CD4-positive, CD25-positive, alpha-beta regulatory T cell (primary cell): ENCODE measurements around the gene NHERF1. TPM values are rescaled to one million over a fixed set of nuclear protein-coding genes. Genes with fewer than 3 reads are reported as not detected.

Experiments
- ATAC-seq, 2 donors: fragments of 150-1000 bp; cut with Tn5 transposase; one replicate each; pipeline ENCODE4 v1.10.0; 2021; ENCODE audit warnings: low read depth in 2 of 2, moderate number of reproducible peaks in 2 of 2, moderate library complexity in 1 of 2
- DNase-seq, 3 donors: peaks; one replicate each; pipeline versions ENCODE4 v3.0.0 to v3.0.0-alpha.2; 2012 to 2022; ENCODE audit warnings: mixed read lengths in 1 of 3
- H3K27ac ChIP-seq: one replicate; pipeline ENCODE4 v1.7.0; 2013; ENCODE audit warnings: mild to moderate bottlenecking, low read length; ENCODE audit not compliant: insufficient read depth, poor library complexity, severe bottlenecking
- H3K27me3 ChIP-seq: one replicate; pipeline ENCODE4 v1.7.0; 2013; ENCODE audit warnings: low read length; ENCODE audit not compliant: control insufficient read depth, insufficient read depth
- H3K36me3 ChIP-seq: one replicate; pipeline ENCODE4 v1.7.0; 2013; ENCODE audit warnings: mild to moderate bottlenecking, low read length, moderate library complexity; ENCODE audit not compliant: control insufficient read depth, insufficient read depth
- H3K4me1 ChIP-seq: 2 replicates; pipeline ENCODE4 v1.7.0; 2013; ENCODE audit warnings: mild to moderate bottlenecking, low read length; ENCODE audit not compliant: insufficient read depth, control insufficient read depth, poor library complexity, severe bottlenecking
- H3K4me3 ChIP-seq: one replicate; pipeline ENCODE4 v1.7.0; 2013; ENCODE audit warnings: low read depth, mild to moderate bottlenecking, low read length, moderate library complexity
- H3K9me3 ChIP-seq, 2 experiments: 1 replicate in 1 of 2; 2 replicates in 1 of 2; pipeline ENCODE4 v1.7.0; 2013; ENCODE audit warnings: low read length in 2 of 2, mild to moderate bottlenecking in 1 of 2, moderate library complexity in 1 of 2; ENCODE audit not compliant: control insufficient read depth in 2 of 2
- H3K27ac Mint-ChIP-seq, 3 donors: one replicate each; pipeline ENCODE4 v1.8.0; 2020 to 2022; ENCODE audit warnings: mild to moderate bottlenecking in 3 of 3, mixed read lengths in 3 of 3, moderate library complexity in 2 of 3
- H3K27me3 Mint-ChIP-seq: one replicate; pipeline ENCODE4 v1.8.0; 2022; ENCODE audit warnings: mild to moderate bottlenecking, mixed read lengths
- H3K36me3 Mint-ChIP-seq: one replicate; pipeline ENCODE4 v1.8.0; 2020; ENCODE audit warnings: mixed read lengths
- H3K4me1 Mint-ChIP-seq, 4 donors: one replicate each; pipeline ENCODE4 v1.8.0; 2020 to 2022; ENCODE audit warnings: mixed read lengths in 4 of 4, mild to moderate bottlenecking in 1 of 4
- H3K4me3 Mint-ChIP-seq, 4 donors: one replicate each; pipeline ENCODE4 v1.8.0; 2020 to 2022; ENCODE audit warnings: mild to moderate bottlenecking in 4 of 4, mixed read lengths in 4 of 4, moderate library complexity in 3 of 4
- H3K9me3 Mint-ChIP-seq, 7 donors: one replicate each; pipeline ENCODE4 v1.8.0; 2020 to 2022; ENCODE audit warnings: mixed read lengths in 7 of 7, mild to moderate bottlenecking in 3 of 7, moderate library complexity in 2 of 7
- polyA plus RNA-seq, 4 donors: library from polyadenylated mRNA; unstranded; fragments of 300-500 nt; fragmentation: Illumina TruSeq; gene quantifications; one replicate each; pipeline ENCODE4 v1.2.3, GENCODE V29; 2021
- total RNA-seq: library from RNA; stranded (reverse); gene quantifications from one replicate; pipeline ENCODE4 v1.2.3, GENCODE V29; 2022

The NHERF1 gene
- total and polyA plus RNA-seq, 5 donors from 2014 or later: 177 to 453 (median 399) TPM

DNA sequence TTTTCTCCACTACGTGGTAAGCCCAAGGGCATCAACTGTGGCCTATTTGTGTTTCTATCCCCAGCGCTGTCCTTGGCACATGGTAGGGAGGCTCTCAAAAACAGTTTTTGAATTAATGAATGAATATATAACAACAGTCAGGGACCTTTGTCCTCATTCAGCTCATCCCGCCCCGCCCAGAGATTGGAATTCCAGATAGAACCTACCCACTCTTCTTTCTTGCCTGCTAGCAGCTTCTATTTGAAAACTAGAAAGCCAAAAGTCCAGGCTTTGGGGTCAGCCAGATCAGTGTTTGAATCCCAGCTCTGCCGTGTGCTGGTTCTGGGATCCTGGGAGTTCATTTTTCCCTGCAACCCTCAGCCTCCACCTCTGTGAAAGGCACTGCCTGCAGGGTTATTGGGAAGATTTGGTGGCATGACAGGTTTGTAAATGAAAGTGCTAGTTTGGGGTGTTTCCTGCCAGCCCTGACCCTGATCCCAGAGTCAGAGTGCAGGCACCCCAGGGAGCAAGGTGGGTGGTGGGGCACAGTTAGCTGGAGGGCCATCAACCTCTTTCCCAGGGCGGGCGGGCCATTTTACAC is 4.5 kb downstream of the NHERF1 start:
- peak overlapping the region; percentile 47 for H3K27ac ChIP-seq
- H3K27me3 Mint-ChIP-seq: no peaks in the 10 kb centered on the region

DNA sequence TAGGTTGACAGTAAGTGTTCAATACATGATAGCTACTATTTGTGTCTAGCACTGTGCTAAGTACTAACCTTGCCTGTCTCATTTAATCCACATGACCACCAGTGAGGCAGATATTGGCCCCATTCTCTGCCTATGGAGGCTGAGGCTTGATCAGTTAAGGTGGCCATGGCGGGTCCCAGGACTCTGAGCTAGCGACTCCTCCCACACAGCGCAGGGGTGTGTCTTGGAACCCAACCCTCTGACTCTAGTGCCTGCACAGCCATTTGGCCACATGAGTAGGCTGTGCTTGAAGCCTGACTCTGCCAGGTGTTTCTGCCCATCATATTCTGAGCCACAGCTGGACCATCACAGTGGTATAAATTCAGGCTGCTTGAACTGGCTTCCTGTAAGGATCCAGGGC is 6.4 kb downstream of the NHERF1 start:
- Mint-ChIP-seq H3K4me3 (peak overlapping the region; percentile 68 to 99 (median 92)), H3K4me1 (peaks cover 10 to 92% (median 59%) of the 10 kb centered on the region in 4 donors), H3K27me3 (no peaks in the 10 kb centered on the region), H3K27ac (peak overlapping the region; percentile 83 to 99 (median 98)), H3K36me3 (peaks cover 29% of the 10 kb centered on the region), H3K9me3 (peaks cover 0 to 2% (median 0%) of the 10 kb centered on the region in 7 donors)
- no peaks in the 10 kb centered on the region for H3K27me3 ChIP-seq
- H3K4me1 ChIP-seq: peaks cover 97% of the 10 kb centered on the region
- peaks cover 11% of the 10 kb centered on the region for H3K36me3 ChIP-seq
- peak overlapping the region; percentile 48 for H3K4me3 ChIP-seq
- ATAC-seq (no peak), DNase-seq (no peak)
- H3K9me3 ChIP-seq: no peaks in the 10 kb centered on the region
- H3K27ac ChIP-seq: peak overlapping the region; percentile 29

More for the DNA sequence above, 4.5 kb downstream of the NHERF1 start:
- Histone ChIP-seq H3K4me1 (peaks cover 80% of the 10 kb centered on the region), H3K9me3 (no peaks in the 10 kb centered on the region), H3K27me3 (no peaks in the 10 kb centered on the region), H3K4me3 (peak overlapping the region; percentile 86), H3K36me3 (peaks cover 11% of the 10 kb centered on the region)
- Mint-ChIP-seq H3K36me3 (peaks cover 33% of the 10 kb centered on the region), H3K4me1 (peaks cover 10 to 73% (median 46%) of the 10 kb centered on the region in 4 donors), H3K9me3 (peaks cover 0 to 2% (median 0%) of the 10 kb centered on the region in 7 donors), H3K4me3 (peak overlapping the region; percentile 91 to 99 (median 98)), H3K27ac (peak overlapping the region; percentile 95 to 99 (median 98))
- ATAC-seq (no peak), DNase-seq (no peak)

DNA sequence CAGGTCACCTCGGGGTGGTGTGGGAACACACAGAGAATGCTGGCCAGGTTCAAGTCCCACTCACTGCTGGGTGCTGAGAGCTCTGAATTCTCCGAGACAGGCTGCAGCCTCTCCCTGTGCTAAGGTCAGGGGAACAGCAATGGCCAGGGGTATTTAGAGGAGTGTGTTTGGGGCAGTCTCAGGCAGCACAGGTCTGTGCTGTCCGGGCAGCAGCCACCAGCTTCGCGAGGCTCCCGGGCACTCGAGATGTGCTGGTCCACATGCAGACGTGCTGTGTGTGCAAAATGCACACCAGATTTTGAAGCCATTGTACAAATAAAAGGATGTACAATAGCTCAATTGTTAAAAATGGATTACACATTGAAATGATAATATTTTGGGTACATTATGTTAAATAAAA is 7.1 kb downstream of the NHERF1 start:
- Mint-ChIP-seq H3K27me3 (no peaks in the 10 kb centered on the region), H3K27ac (peak overlapping the region; percentile 38 to 98 (median 83)), H3K4me1 (peaks cover 10 to 97% (median 60%) of the 10 kb centered on the region in 4 donors), H3K9me3 (peaks cover 0 to 2% (median 0%) of the 10 kb centered on the region in 7 donors), H3K36me3 (peaks cover 29% of the 10 kb centered on the region), H3K4me3 (peak overlapping the region in 3 of 4 donors; percentile 87 to 99 (median 98))
- Histone ChIP-seq H3K27me3 (no peaks in the 10 kb centered on the region), H3K9me3 (no peaks in the 10 kb centered on the region), H3K27ac (peak overlapping the region; percentile 29), H3K36me3 (peaks cover 11% of the 10 kb centered on the region), H3K4me1 (peaks cover 99% of the 10 kb centered on the region), H3K4me3 (peak overlapping the region; percentile 48)
- ATAC-seq: no peak
- no peak for DNase-seq

DNA sequence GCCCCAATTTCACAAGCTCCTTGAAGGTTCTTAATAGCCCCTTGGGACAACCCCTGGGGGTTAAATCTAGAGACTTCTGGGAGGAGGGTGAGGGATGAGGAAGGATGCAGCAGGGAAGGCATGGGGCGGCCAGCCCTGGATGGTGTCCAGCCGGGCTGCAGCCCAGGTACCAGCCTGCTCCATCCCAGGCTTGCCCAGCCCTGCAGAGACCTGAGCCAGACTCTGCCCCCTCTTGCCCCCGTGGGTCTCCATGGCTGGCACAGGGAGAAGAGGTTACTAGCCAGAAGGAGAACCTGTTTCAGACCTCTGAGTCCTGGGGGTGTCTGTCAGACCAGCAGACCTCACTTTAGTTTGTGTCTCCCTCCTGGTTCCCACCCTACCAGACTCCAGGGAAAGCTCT is 8.5 kb downstream of the NHERF1 start:
- H3K4me1 Mint-ChIP-seq: peaks cover 10 to 98% (median 48%) of the 10 kb centered on the region in 4 donors
- ATAC-seq (no peak), DNase-seq (no peak)
- peaks cover 12% of the 10 kb centered on the region for H3K36me3 ChIP-seq
- H3K9me3 ChIP-seq: no peaks in the 10 kb centered on the region
- H3K27me3 ChIP-seq: no peaks in the 10 kb centered on the region
- H3K27ac Mint-ChIP-seq: peak overlapping the region; percentile 80 to 90 (median 88)
- peak overlapping the region; percentile 61 to 76 (median 61) for H3K4me3 Mint-ChIP-seq
- H3K9me3 Mint-ChIP-seq: no peaks in the 10 kb centered on the region
- peak overlapping the region; percentile 53 for H3K4me3 ChIP-seq
- peaks cover 100% of the 10 kb centered on the region for H3K4me1 ChIP-seq
- no peaks in the 10 kb centered on the region for H3K27me3 Mint-ChIP-seq
- H3K27ac ChIP-seq: peak overlapping the region; percentile 68
- peaks cover 19% of the 10 kb centered on the region for H3K36me3 Mint-ChIP-seq

DNA sequence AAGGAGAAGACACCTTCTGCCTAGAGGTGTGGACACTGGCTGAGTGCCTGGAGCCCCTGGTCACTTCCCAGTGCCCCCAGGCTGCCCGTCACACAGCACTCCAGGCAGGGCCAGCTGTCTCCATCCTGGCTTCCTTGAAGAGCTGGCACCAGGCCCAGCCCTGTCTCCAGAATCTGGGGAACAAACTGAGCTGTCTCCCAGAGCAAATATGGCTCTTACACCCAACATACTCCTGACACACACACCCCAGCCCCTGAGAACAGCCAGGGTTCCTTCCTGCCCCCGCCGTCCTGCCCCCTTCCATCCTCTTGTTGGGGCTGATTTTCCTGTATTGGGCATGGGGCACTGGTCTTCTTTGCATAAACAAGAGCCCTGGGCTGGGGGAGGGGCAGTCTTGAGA is 9.1 kb downstream of the NHERF1 start:
- Histone ChIP-seq H3K4me1 (peaks cover 96% of the 10 kb centered on the region), H3K4me3 (no peak overlapping the region), H3K27ac (peak overlapping the region; percentile 68), H3K36me3 (peaks cover 14% of the 10 kb centered on the region), H3K27me3 (no peaks in the 10 kb centered on the region), H3K9me3 (no peaks in the 10 kb centered on the region)
- H3K27ac Mint-ChIP-seq: peak overlapping the region; percentile 25 to 94 (median 80)
- peaks cover 8 to 93% (median 43%) of the 10 kb centered on the region in 4 donors for H3K4me1 Mint-ChIP-seq
- H3K36me3 Mint-ChIP-seq: peaks cover 17% of the 10 kb centered on the region
- no peak for DNase-seq
- no peaks in the 10 kb centered on the region for H3K9me3 Mint-ChIP-seq
- H3K27me3 Mint-ChIP-seq: no peaks in the 10 kb centered on the region
- H3K4me3 Mint-ChIP-seq: peak overlapping the region; percentile 43 to 85 (median 69)
- no peak for ATAC-seq

DNA sequence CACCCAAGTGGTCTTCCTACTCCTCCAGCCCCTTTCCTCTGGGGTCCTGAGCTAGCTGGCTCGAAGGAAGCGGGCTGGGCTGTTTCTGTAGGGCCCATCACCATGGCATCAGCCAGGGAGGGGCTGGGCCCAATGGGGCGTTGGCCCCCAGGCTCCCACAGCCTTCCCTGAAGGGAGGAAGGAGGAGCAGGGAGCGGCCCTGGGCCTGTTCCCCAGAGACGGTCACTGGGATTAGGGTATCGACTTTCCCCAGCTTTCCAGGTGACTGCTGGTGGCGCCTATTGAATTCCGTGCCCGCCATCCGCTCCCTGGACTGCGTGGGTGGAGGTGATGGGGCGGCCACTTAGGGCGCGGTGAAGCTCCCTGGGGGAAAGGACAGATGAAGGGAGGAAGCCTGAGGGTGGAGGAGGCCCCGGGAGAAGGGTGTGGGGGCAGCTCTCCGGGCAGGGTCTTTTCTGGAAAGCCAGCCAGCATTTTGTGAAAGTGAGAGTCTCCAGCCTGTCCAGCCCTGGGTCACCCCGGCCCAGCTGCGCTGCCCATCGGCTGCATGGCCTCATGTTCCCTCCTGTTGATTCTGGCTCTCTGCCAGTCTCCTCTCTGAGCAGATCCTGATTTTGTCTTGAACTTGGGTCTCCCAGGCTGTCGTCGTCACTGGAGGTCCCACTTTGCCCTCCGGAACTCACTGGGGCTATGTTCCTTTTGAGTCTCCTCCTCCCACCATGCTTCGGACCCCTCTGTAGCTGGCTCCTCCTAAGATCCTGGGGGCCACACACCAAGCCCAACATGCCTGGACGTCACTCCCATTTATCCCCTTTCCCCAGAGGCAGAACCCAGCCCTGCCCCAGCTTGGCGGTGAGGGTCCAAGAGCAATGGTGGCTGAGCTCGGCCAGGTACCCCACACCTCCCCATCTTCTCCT is 9.8 kb downstream of the NHERF1 start:
- ATAC-seq: no peak
- peak overlapping the region; percentile 43 for H3K4me3 ChIP-seq
- Mint-ChIP-seq H3K36me3 (peaks cover 10% of the 10 kb centered on the region), H3K4me3 (peak overlapping the region; percentile 82 to 88 (median 86)), H3K4me1 (peaks cover 4 to 93% (median 37%) of the 10 kb centered on the region in 4 donors), H3K9me3 (no peaks in the 10 kb centered on the region), H3K27me3 (no peaks in the 10 kb centered on the region), H3K27ac (peak overlapping the region; percentile 88 to 94 (median 88))
- H3K9me3 ChIP-seq: no peaks in the 10 kb centered on the region
- H3K4me1 ChIP-seq: peaks cover 93% of the 10 kb centered on the region
- peaks cover 16% of the 10 kb centered on the region for H3K36me3 ChIP-seq
- no peak for DNase-seq
- H3K27me3 ChIP-seq: no peaks in the 10 kb centered on the region
- H3K27ac ChIP-seq: peak overlapping the region; percentile 68

DNA sequence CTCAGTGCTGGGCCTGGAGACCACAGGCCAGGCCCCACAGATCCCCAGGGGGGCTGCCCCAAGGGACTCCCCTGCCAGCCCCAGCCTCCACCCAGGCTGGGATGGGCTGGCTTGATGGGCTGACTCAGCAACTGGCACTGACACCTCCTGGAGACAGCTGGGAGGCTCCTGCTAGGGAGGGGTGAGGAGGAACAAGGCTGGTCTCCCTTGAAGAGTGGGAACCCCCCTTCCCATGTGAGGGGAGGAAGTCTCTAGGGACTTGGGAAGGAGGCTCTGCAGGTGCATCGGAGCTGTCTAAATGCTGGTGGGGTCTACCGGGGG is 10.4 kb downstream of the NHERF1 start:
- peaks cover 90% of the 10 kb centered on the region for H3K4me1 ChIP-seq
- H3K27ac ChIP-seq: peak overlapping the region; percentile 68
- no peaks in the 10 kb centered on the region for H3K27me3 Mint-ChIP-seq
- H3K27ac Mint-ChIP-seq: peak overlapping the region; percentile 56 to 88 (median 88)
- no peaks in the 10 kb centered on the region for H3K9me3 ChIP-seq
- H3K27me3 ChIP-seq: no peaks in the 10 kb centered on the region
- ATAC-seq (peak in 1 of 2 donors; percentile 7), DNase-seq (no peak)
- H3K36me3 ChIP-seq: peaks cover 20% of the 10 kb centered on the region
- peak overlapping the region; percentile 82 to 88 (median 86) for H3K4me3 Mint-ChIP-seq
- H3K9me3 Mint-ChIP-seq: no peaks in the 10 kb centered on the region
- peaks cover 7% of the 10 kb centered on the region for H3K36me3 Mint-ChIP-seq
- peak overlapping the region; percentile 59 for H3K4me3 ChIP-seq
- peaks cover 4 to 88% (median 32%) of the 10 kb centered on the region in 4 donors for H3K4me1 Mint-ChIP-seq
